NCI-H526 (cell line): ENCODE data around the gene ZNF195.
A peak's percentile ranks its signal among the peaks of the same experiment; 100 is the strongest.
"Not testable (repeated sequence)": the region's sequence is repeated elsewhere in the genome, so short reads cannot be mapped to it uniquely, and the experiment has no call there.

ENCODE experiments used
- DNase-seq, 2 experiments: peaks; one replicate each; lab custom pipeline; 2025; lab: John Stamatoyannopoulos, UW

Gene ZNF195

GRCh38 chr11:3378426-3379423 is at the start of gene ZNF195:
Gene ZNF195 (minus strand): TSS chr11:3379146. CDS start chr11:3379040, 106 bp downstream.
- peak; percentile 99 to 100 for DNase-seq

- peak in 1 of 2 experiments; percentile 21 for DNase-seq
Observed at GRCh38 chr11:3428076-3428475, 49.1 kb upstream of the ZNF195 start.

GRCh38 chr11:3426541-3426940 is 47.6 kb upstream of the ZNF195 start:
- not testable (repeated sequence) for DNase-seq

GRCh38 chr11:3423928-3424327 is 45.0 kb upstream of the ZNF195 start:
- DNase-seq, result peak in 1 of 2 experiments; percentile 34

GRCh38 chr11:3423138-3423731 is 44.3 kb upstream of the ZNF195 start:
- DNase-seq, result peak in 1 of 2 experiments; percentile 51

GRCh38 chr11:3422380-3423137 is 43.6 kb upstream of the ZNF195 start:
- DNase-seq, result peak; percentile 98 to 100

- peak; percentile 32 to 62 for DNase-seq
Observed at GRCh38 chr11:3421608-3422379, 42.8 kb upstream of the ZNF195 start.

GRCh38 chr11:3420281-3421042 is 41.5 kb upstream of the ZNF195 start:
- DNase-seq, result not testable (repeated sequence)

- not testable (repeated sequence) for DNase-seq
Observed at GRCh38 chr11:3419496-3419895, 40.5 kb upstream of the ZNF195 start.

- peak; percentile 38 to 86 for DNase-seq
Observed at GRCh38 chr11:3417047-3417446, 38.1 kb upstream of the ZNF195 start.

GRCh38 chr11:3415301-3415700 is 36.4 kb upstream of the ZNF195 start:
- DNase-seq, result not testable (repeated sequence)

GRCh38 chr11:3413666-3414065 is 34.7 kb upstream of the ZNF195 start:
- DNase-seq, result not testable (repeated sequence)

- DNase-seq, result no peak
Observed at GRCh38 chr11:3412837-3413236, 33.9 kb upstream of the ZNF195 start.

- DNase-seq, result peak; percentile 73 to 89
Observed at GRCh38 chr11:3408722-3409121, 29.8 kb upstream of the ZNF195 start.

GRCh38 chr11:3408058-3408605 is 29.2 kb upstream of the ZNF195 start:
- DNase-seq, result not testable (repeated sequence)

GRCh38 chr11:3406937-3407336 is 28.0 kb upstream of the ZNF195 start:
- DNase-seq, result not testable (repeated sequence)

- not testable (repeated sequence) for DNase-seq
Observed at GRCh38 chr11:3406223-3406875, 27.4 kb upstream of the ZNF195 start.

- DNase-seq, result peak in 1 of 2 experiments; percentile 15
Observed at GRCh38 chr11:3404076-3404925, 25.4 kb upstream of the ZNF195 start.

GRCh38 chr11:3402861-3403250 is 23.9 kb upstream of the ZNF195 start:
- DNase-seq, result not testable (repeated sequence)
